HG03095 (cell line): ENCODE measurements around the gene CD83.
A peak's percentile ranks its signal among the peaks of the same experiment; 100 is the strongest.

Experiments used
- ATAC-seq: cut with Tn5 transposase; IDR thresholded peaks from one replicate; pipeline ENCODE4 v1.9.1; 2021; ENCODE audit warnings: moderate library complexity; ENCODE audit not compliant: unreplicated experiment

Gene CD83

DNA sequence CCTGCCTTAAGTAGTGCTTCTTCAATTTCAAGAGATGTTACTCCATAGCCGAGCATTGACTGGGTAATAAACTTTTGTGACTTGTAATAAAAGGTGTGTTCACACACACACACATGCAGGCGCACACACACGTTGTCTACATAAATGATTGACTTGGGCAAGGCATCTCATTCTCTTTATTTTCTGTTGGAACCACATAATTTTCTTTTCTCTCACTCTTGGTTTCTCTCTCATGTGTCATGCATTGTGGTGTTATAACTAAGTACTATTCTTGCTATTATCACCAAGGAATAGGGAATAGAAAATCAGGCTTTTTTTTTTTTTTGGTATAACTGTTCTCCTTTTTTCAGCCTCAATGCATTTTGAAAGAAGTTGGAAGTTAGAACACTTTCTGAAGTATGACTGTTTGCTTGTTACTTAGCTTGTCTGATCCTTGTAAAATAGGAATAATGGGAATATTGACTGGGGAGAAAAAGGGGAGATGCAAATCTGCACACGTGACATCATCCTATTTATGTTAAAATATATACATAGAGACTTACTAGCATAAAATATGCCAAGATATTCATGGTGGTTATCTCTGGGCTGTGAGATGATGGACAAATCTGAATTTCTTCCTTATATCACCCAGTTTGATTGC lies 26.1 kb upstream of the CD83 start:
- ATAC-seq = no peak

GRCh38 chr6:14092316-14092715 lies 25.3 kb upstream of the CD83 start:
- no peak for ATAC-seq

DNA sequence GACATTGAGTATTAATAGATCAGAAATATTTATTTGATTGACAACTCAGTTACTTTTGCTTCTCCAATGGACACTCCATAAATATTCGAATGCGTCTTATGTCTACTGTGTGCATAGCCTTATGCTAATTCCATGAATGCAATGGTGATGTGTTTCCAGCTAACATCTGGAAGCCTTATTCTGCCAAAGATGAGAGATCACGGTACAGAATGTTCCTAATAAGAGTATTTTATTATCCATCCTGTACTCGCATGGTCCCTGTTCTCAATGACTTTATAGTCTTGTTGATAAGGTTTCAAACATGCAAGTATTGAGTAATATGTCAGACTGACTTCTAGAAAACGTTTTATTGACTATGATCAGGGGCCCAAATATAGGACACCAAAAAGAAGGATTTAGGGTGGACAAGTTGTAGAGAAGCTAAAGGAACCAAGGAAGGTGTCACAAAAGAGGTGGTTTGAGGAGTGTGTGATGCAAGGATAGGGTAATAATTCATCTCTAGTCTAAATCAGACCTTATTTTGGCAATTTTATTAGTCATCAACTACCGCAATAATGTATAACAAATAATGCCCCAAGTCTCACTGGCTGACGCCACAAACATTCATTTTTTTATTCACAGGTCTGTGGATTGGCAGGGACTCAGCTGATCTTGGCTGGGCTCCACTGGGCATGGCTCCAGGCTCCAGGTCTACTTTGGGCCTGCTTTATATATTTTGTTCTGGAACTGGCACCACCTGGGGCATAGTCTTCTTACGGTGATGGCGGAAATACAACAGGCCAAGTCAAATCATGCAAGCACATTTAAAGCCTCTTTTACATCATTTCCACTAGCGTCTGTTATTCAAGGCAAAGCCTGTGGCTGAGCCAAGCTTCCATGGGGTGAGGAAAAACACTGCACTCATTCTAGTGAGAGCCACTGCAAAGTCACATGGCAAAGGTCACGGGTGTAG lies 24.5 kb upstream of the CD83 start:
- ATAC-seq = no peak

- no peak for ATAC-seq
Observed at GRCh38 chr6:14094721-14095120, 22.9 kb upstream of the CD83 start.

- peak; percentile 45 for ATAC-seq
Observed at GRCh38 chr6:14095437-14095836, 22.1 kb upstream of the CD83 start.

DNA sequence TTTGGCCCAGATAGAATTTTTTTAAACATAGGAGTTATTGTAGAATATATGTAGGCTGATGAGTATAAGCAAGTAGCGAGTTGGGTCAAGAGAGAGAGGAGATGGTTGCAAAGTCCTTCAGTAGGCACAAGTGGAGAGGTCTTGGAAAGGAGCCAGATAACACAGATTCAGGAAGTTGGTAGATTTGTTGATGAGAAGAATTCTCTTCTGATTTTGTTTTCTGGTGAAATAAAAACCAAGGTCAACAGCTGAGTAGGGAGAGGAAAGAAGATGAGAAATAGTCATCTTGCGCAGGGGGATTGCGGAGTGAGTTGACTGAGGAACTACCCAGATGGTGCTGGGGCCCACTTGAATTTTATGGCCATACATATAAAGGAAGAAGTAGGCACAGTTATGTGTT lies 17.4 kb upstream of the CD83 start:
- ATAC-seq = no peak

DNA sequence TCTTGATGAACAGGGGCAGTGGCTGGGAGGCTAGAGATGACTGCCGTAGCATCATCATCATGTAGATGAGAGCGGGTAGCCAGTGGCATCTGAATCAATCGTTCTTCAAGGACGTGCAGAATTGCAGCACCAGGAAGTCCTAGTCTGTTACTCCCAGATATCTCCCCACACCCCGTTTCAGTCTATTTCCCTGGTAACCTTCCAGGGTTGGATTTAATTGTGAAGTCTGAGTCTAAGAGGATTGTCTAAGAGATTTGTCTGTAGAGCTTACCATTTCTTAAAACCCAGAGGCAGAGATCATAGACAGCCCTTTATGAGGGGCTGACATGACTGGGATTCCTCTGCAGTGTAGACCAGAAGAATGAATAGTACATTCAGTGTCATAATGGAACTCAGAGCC lies 16.6 kb upstream of the CD83 start:
- ATAC-seq = no peak

- ATAC-seq = no peak
Observed at GRCh38 chr6:14102383-14102782, 15.2 kb upstream of the CD83 start.

GRCh38 chr6:14105547-14105946 lies 12.0 kb upstream of the CD83 start:
- no peak for ATAC-seq

GRCh38 chr6:14107000-14107399 lies 10.6 kb upstream of the CD83 start:
- no peak for ATAC-seq

GRCh38 chr6:14107711-14108494 lies 9.7 kb upstream of the CD83 start:
- ATAC-seq = no peak

DNA sequence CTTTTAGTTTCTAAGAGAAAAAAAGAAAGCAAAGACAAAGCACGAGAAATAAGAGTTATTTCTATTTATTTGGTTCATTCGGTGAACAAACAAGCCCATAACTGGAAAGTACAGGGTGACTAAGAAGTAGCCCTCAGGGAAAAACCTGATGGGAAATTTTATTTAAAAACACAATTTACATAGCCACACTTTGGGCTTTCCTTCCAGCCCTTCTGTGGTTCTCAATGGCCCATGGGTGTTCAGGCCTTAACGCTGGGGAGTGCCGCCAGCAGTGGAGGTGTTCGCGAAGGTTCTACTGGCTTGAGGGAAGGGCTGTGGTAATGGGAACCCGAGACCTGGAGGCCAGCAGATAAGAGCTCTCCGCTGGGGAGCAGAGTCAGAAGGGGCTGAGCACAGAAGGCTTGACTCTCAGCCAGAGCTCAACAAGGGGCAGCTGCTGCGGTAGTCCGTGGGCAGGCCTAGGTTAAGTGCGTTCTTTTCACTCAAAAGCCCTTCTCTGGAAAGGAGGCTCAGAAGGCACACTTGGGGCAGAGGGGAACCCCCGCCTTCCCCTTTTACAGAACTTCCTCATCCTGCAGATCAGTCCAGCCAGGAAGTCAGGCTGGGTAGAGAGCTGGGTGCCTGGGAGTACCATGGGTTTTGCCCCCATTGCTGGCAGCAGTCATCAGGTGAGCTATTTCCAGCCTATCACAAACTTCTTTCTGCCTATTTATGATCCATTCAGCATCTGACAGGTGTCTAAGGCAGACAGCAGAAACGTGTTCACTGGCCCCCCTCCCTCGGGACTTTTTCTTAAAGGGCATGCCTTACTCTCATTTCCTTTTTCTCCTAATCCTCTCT lies 8.8 kb upstream of the CD83 start:
- peak; percentile 61 for ATAC-seq

GRCh38 chr6:14109411-14109826 lies 8.2 kb upstream of the CD83 start:
- peak; percentile 18 for ATAC-seq

- peak; percentile 43 for ATAC-seq
Observed at GRCh38 chr6:14110001-14110818, 7.4 kb upstream of the CD83 start.

GRCh38 chr6:14113976-14114375 lies 3.6 kb upstream of the CD83 start:
- no peak for ATAC-seq

GRCh38 chr6:14118091-14118439 lies 493 bp downstream of the CD83 start:
- no peak for ATAC-seq

- ATAC-seq = no peak
Observed at GRCh38 chr6:14118446-14118845, 874 bp downstream of the CD83 start.

GRCh38 chr6:14119784-14120183 lies 2.2 kb downstream of the CD83 start:
- ATAC-seq = no peak

DNA sequence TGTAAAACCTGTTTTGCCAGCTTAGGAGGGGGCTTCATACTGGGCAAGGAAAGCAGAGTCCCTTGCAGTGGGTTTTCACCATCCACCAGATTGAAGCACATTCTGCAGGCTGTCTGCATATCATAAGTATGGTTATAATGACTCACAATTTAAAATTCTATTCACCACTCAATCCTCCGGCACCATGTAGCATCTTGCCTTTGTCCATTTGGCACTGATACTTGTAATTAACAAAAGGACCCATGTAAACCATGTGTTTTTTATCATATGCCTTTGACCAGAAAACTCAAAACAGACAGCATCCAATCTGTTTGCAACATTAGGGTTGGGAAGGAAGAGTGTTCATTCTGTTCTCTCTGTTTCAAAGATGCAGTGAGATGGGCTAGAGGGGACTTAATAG lies 3.0 kb downstream of the CD83 start:
- no peak for ATAC-seq

GRCh38 chr6:14121936-14122344 lies 4.4 kb downstream of the CD83 start:
- ATAC-seq = peak; percentile 77
